Measurements from ENCODE around the gene PARD3B. TPM values are rescaled to one million over a fixed set of nuclear protein-coding genes. Genes with fewer than 3 reads are reported as not detected.

Gene PARD3B
- total RNA-seq, 1 donor from 2014 or later = 9.3 TPM

GRCh38 chr2:205425102-205425501 lies 879.8 kb downstream of the PARD3B start:
- no peak for ATAC-seq

GRCh38 chr2:205427112-205427511 lies 881.8 kb downstream of the PARD3B start:
- no peak for DNase-seq (ENCODE audit: low spot score)
- no peak for ATAC-seq

More at GRCh38 chr2:205425102-205425501, 879.8 kb downstream of the PARD3B start:
- no peak for DNase-seq (ENCODE audit: low spot score)

GRCh38 chr2:205428811-205429210 lies 883.5 kb downstream of the PARD3B start:
- ATAC-seq = no peak
- DNase-seq (ENCODE audit: low spot score) = no peak

- ATAC-seq (no peak), DNase-seq (ENCODE audit: low spot score) (no peak)
These were observed 890.7 kb downstream of the PARD3B start for GRCh38 chr2:205435970-205436369.

- ATAC-seq (no peak), DNase-seq (ENCODE audit: low spot score) (no peak)
These were observed 893.0 kb downstream of the PARD3B start for GRCh38 chr2:205438241-205438640.

GRCh38 chr2:205439621-205440020 lies 894.3 kb downstream of the PARD3B start:
- DNase-seq (ENCODE audit: low spot score) (no peak), ATAC-seq (no peak)

- ATAC-seq (no peak), DNase-seq (ENCODE audit: low spot score) (no peak)
These were observed 896.2 kb downstream of the PARD3B start for GRCh38 chr2:205441524-205441923.

GRCh38 chr2:205448189-205448588 lies 902.9 kb downstream of the PARD3B start:
- no peak for ATAC-seq
- no peak for DNase-seq (ENCODE audit: low spot score)

GRCh38 chr2:205451901-205452512 lies 906.7 kb downstream of the PARD3B start:
- ATAC-seq = no peak
- DNase-seq (ENCODE audit: low spot score) = no peak

- ATAC-seq = no peak
These were observed 907.9 kb downstream of the PARD3B start for GRCh38 chr2:205453202-205453601.

GRCh38 chr2:205456682-205457081 lies 911.4 kb downstream of the PARD3B start:
- ATAC-seq = no peak
- no peak for DNase-seq (ENCODE audit: low spot score)

More at GRCh38 chr2:205453202-205453601, 907.9 kb downstream of the PARD3B start:
- DNase-seq (ENCODE audit: low spot score) = no peak

- ATAC-seq (no peak), DNase-seq (ENCODE audit: low spot score) (no peak)
These were observed 914.9 kb downstream of the PARD3B start for GRCh38 chr2:205460217-205460616.

GRCh38 chr2:205461169-205461568 lies 915.9 kb downstream of the PARD3B start:
- DNase-seq (ENCODE audit: low spot score) (no peak), ATAC-seq (no peak)

GRCh38 chr2:205461678-205462665 lies 916.7 kb downstream of the PARD3B start:
- no peak for ATAC-seq
- DNase-seq (ENCODE audit: low spot score) = no peak

GRCh38 chr2:205462681-205463345 lies 917.5 kb downstream of the PARD3B start:
- DNase-seq (ENCODE audit: low spot score) (no peak), ATAC-seq (no peak)

GRCh38 chr2:205463466-205464025 lies 918.3 kb downstream of the PARD3B start:
- no peak for DNase-seq (ENCODE audit: low spot score)
- ATAC-seq = no peak

GRCh38 chr2:205464681-205465080 lies 919.4 kb downstream of the PARD3B start:
- ATAC-seq = no peak
- no peak for DNase-seq (ENCODE audit: low spot score)

- ATAC-seq (no peak), DNase-seq (ENCODE audit: low spot score) (no peak)
These were observed 920.5 kb downstream of the PARD3B start for GRCh38 chr2:205465791-205466190.

- ATAC-seq (no peak), DNase-seq (ENCODE audit: low spot score) (no peak)
These were observed 926.5 kb downstream of the PARD3B start for GRCh38 chr2:205471776-205472175.

- no peak for DNase-seq (ENCODE audit: low spot score)
- ATAC-seq = no peak
These were observed 928.5 kb downstream of the PARD3B start for GRCh38 chr2:205473791-205474190.

GRCh38 chr2:205474741-205475415 lies 929.6 kb downstream of the PARD3B start:
- DNase-seq (ENCODE audit: low spot score) (no peak), ATAC-seq (no peak)

Data from left lobe of liver (tissue), 2 donors.